ENCODE results near the gene SLC35F4. TPM values are rescaled to one million over a fixed set of nuclear protein-coding genes. Genes with fewer than 3 reads are reported as not detected.

Gene SLC35F4
- total RNA-seq, 1 experiment from 2014 or later, result not detected

GRCh38 chr14:57573173-57573572 is 292.7 kb downstream of the SLC35F4 start:
- POLR2A ChIA-PET (ENCODE audit: unreplicated experiment), result no interaction called here
- CTCF ChIA-PET, result no interaction called here
- no peak overlapping the region for H3K4me2 ChIP-seq (ENCODE audit: low read length)
- TF ChIP-seq CTCF (conservative IDR thresholded peaks at IDR 0.05; ENCODE audit: low read depth, low read length), result no peak
- no peak for TF ChIP-seq EZH2phosphoT487 (IDR thresholded peaks at IDR 0.05; ENCODE audit: borderline replicate concordance, low read length)
- TF ChIP-seq EZH2 (IDR thresholded peaks at IDR 0.05; ENCODE audit: low read length, unreplicated experiment), result no peak
- no peaks in the 10 kb centered on the region for H3K9me2 ChIP-seq (replicated peaks; ENCODE audit: low read length)
- BruUV-seq (replicated peaks), result no TSS peak
- no peaks in the 10 kb centered on the region for H3K4me1 ChIP-seq (ENCODE audit: insufficient read depth, low read length)
- H4K20me1 ChIP-seq (ENCODE audit: low read length), result no peaks in the 10 kb centered on the region
- H3K36me3 ChIP-seq (ENCODE audit: low read depth, low read length), result no peaks in the 10 kb centered on the region
- intact Hi-C loops (cut with micrococcal nuclease), result no loop called here
- no peak for DNase-seq
- H3K9ac ChIP-seq (ENCODE audit: low read length), result no peak overlapping the region
- no peaks in the 10 kb centered on the region for H3K79me2 ChIP-seq (ENCODE audit: low read length)
- H3K9me3 ChIP-seq (ENCODE audit: low read length), result no peaks in the 10 kb centered on the region
- H3K27ac ChIP-seq (ENCODE audit: low read length), result no peak overlapping the region
- ATAC-seq, result no peak
- no peaks in the 10 kb centered on the region for H3F3A ChIP-seq (ENCODE audit: low read length, unreplicated experiment)
- peaks cover 74% of the 10 kb centered on the region for H3K27me3 ChIP-seq (ENCODE audit: low read length)
- no peak overlapping the region for H2AFZ ChIP-seq (ENCODE audit: low read length)
- H3K4me3 ChIP-seq (ENCODE audit: low read length), result no peak overlapping the region

- ATAC-seq (no peak), DNase-seq (no peak)
- Histone ChIP-seq H4K20me1 (ENCODE audit: low read length) (no peaks in the 10 kb centered on the region), H3F3A (ENCODE audit: low read length, unreplicated experiment) (no peaks in the 10 kb centered on the region), H3K4me1 (ENCODE audit: insufficient read depth, low read length) (no peaks in the 10 kb centered on the region), H3K36me3 (ENCODE audit: low read depth, low read length) (no peaks in the 10 kb centered on the region), H3K79me2 (ENCODE audit: low read length) (no peaks in the 10 kb centered on the region), H3K27me3 (ENCODE audit: low read length) (peaks cover 95% of the 10 kb centered on the region), H3K9ac (ENCODE audit: low read length) (no peak overlapping the region), H2AFZ (ENCODE audit: low read length) (no peak overlapping the region), H3K9me3 (ENCODE audit: low read length) (no peaks in the 10 kb centered on the region), H3K4me3 (ENCODE audit: low read length) (no peak overlapping the region), H3K27ac (ENCODE audit: low read length) (no peak overlapping the region), H3K4me2 (ENCODE audit: low read length) (no peak overlapping the region), H3K9me2 (replicated peaks; ENCODE audit: low read length) (no peaks in the 10 kb centered on the region)
- intact Hi-C loops (cut with micrococcal nuclease), result no loop called here
- BruUV-seq (replicated peaks), result no TSS peak
- ChIA-PET CTCF (no interaction called here), POLR2A (ENCODE audit: unreplicated experiment) (no interaction called here)
- TF ChIP-seq EZH2 (IDR thresholded peaks at IDR 0.05; ENCODE audit: low read length, unreplicated experiment) (no peak), CTCF (conservative IDR thresholded peaks at IDR 0.05; ENCODE audit: low read depth, low read length) (no peak), EZH2phosphoT487 (IDR thresholded peaks at IDR 0.05; ENCODE audit: borderline replicate concordance, low read length) (no peak)
Measured at GRCh38 chr14:57568554-57568953, 297.3 kb downstream of the SLC35F4 start.

- H3K4me3 ChIP-seq (ENCODE audit: low read length), result no peak overlapping the region
Measured at GRCh38 chr14:57567220-57567619, 298.7 kb downstream of the SLC35F4 start.

More at GRCh38 chr14:57567220-57567619, 298.7 kb downstream of the SLC35F4 start:
- ChIA-PET POLR2A (ENCODE audit: unreplicated experiment) (no interaction called here), CTCF (no interaction called here)
- no TSS peak for BruUV-seq (replicated peaks)
- Histone ChIP-seq H3F3A (ENCODE audit: low read length, unreplicated experiment) (no peaks in the 10 kb centered on the region), H3K4me2 (ENCODE audit: low read length) (no peak overlapping the region), H3K27ac (ENCODE audit: low read length) (no peak overlapping the region), H3K9ac (ENCODE audit: low read length) (no peak overlapping the region), H2AFZ (ENCODE audit: low read length) (no peak overlapping the region), H3K9me3 (ENCODE audit: low read length) (no peaks in the 10 kb centered on the region), H4K20me1 (ENCODE audit: low read length) (no peaks in the 10 kb centered on the region), H3K9me2 (replicated peaks; ENCODE audit: low read length) (no peaks in the 10 kb centered on the region), H3K36me3 (ENCODE audit: low read depth, low read length) (no peaks in the 10 kb centered on the region), H3K27me3 (ENCODE audit: low read length) (peaks cover 95% of the 10 kb centered on the region), H3K79me2 (ENCODE audit: low read length) (no peaks in the 10 kb centered on the region), H3K4me1 (ENCODE audit: insufficient read depth, low read length) (no peaks in the 10 kb centered on the region)
- intact Hi-C loops (cut with micrococcal nuclease), result no loop called here
- ATAC-seq (no peak), DNase-seq (no peak)
- TF ChIP-seq EZH2phosphoT487 (IDR thresholded peaks at IDR 0.05; ENCODE audit: borderline replicate concordance, low read length) (no peak), EZH2 (IDR thresholded peaks at IDR 0.05; ENCODE audit: low read length, unreplicated experiment) (no peak), CTCF (conservative IDR thresholded peaks at IDR 0.05; ENCODE audit: low read depth, low read length) (no peak)
